Measurements from ENCODE around the gene BTG1. TPM values are rescaled to one million over a fixed set of nuclear protein-coding genes. Genes with fewer than 3 reads are reported as not detected.

BTG1 gene
- total and polyA plus RNA-seq, 2 of the 4 experiments (the other 2 are of a cell fraction): 3.8 to 33.5 TPM

DNA sequence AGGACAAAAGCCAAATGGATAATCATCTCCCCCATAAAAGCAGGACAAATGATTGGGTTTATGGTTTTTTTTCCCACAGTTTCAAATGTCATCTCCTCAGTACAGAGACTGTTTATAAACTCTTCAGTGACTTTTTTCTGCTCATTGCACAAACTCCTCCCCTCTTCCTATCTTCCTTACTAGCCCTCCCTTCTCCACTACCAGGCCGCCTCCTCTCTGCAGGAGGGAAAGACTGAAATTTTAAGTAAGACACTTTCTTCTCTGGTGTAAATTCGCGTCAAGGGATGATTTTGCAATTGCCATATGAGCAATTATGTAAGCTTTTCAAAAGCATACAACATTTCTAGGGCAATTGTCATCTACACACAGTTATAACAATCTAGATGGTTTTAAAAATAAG, 37.0 kb downstream of the BTG1 start:
- Histone ChIP-seq H3K23ac (ENCODE audit: low read depth, low read length) (no peak overlapping the region), H2BK15ac (ENCODE audit: low read depth, low read length) (no peak overlapping the region), H3K9ac (ENCODE audit: low read depth, low read length) (no peak overlapping the region), H3K4me2 (ENCODE audit: low read depth, low read length) (peak overlapping the region; percentile 16; the same call in 1 of the 2 replicates), H3K27me3 (ENCODE audit: control insufficient read depth, insufficient read depth, low read length) (no peaks in the 10 kb centered on the region), H3K4me1 (ENCODE audit: control insufficient read depth, insufficient read depth, low read length) (peaks cover 12% of the 10 kb centered on the region), H4K5ac (ENCODE audit: low read depth, low read length) (no peak overlapping the region), H3K27ac (ENCODE audit: insufficient read depth, low read length) (no peak overlapping the region), H2AK5ac (ENCODE audit: low read depth, low read length) (no peak overlapping the region), H3K14ac (replicated peaks; ENCODE audit: low read depth, low read length) (no peak overlapping the region), H2BK5ac (ENCODE audit: low read depth, low read length, poor library complexity, severe bottlenecking) (no peak overlapping the region), H3K36me3 (ENCODE audit: control insufficient read depth, insufficient read depth, low read length) (no peaks in the 10 kb centered on the region), H3K9me3 (ENCODE audit: control insufficient read depth, insufficient read depth, low read length) (no peaks in the 10 kb centered on the region), H4K91ac (ENCODE audit: insufficient read depth, low read depth, low read length) (no peak overlapping the region), H3K4me3 (ENCODE audit: insufficient read depth, low read depth, low read length) (no peak overlapping the region), H2BK120ac (ENCODE audit: low read depth, low read length) (no peak overlapping the region), H4K20me1 (ENCODE audit: insufficient read depth, low read length) (no peaks in the 10 kb centered on the region), H2AK9ac (replicated peaks; ENCODE audit: low read depth, low read length, poor library complexity) (no peak overlapping the region), H3K79me1 (ENCODE audit: low read depth in 1 of 2, low read length in 2 of 2) (peaks cover 20 to 35% of the 10 kb centered on the region in 2 experiments; a peak in 3 of 4 replicates), H3K18ac (ENCODE audit: low read depth, low read length) (no peak overlapping the region), H3K9me1 (ENCODE audit: insufficient read depth, low read length) (peaks cover 5% of the 10 kb centered on the region; the same call in 1 of the 2 replicates), H3K56ac (ENCODE audit: extremely low read depth, insufficient read depth, low read length) (no peak overlapping the region), H2AFZ (replicated peaks; ENCODE audit: low read length, poor library complexity) (no peak overlapping the region), H2BK20ac (ENCODE audit: low read depth, low read length) (no peak overlapping the region), H3K4ac (ENCODE audit: low read depth, low read length) (no peak overlapping the region), H4K8ac (ENCODE audit: low read depth in 2 of 2, low read length in 2 of 2) (no peak overlapping the region)
- ATAC-seq (ENCODE audit: low read depth) (peak; percentile 99), DNase-seq (peak; percentile 78)
- no CpG with 5 or more reads among the region's 3 CpGs for WGBS, 2 experiments (ENCODE audit: extremely low coverage in 2 of 2, insufficient read length in 1 of 2)
- POLR2A ChIA-PET (ENCODE audit: unreplicated experiment): no interaction called here
- intact Hi-C loops (cut with micrococcal nuclease): no loop called here
- CTCF ChIA-PET: interaction anchor here (0.6 kb wide), 1 partner anchor 15 kb away, joined by 4 read pairs; no protein-coding TSS in a partner anchor
- dilution Hi-C loops (cut with HindIII; ENCODE audit: low sequenced_read_pairs, unreplicated experiment): no loop called here
- in situ Hi-C loops (cut with MboI; ENCODE audit: low sequenced_read_pairs): no loop called here
- no TSS peak for BruUV-seq (replicated peaks)
- no peak for TF ChIP-seq MAFK (IDR thresholded peaks at IDR 0.05; ENCODE audit: low read depth, low read length)
- no peak for TF ChIP-seq POLR2A (IDR thresholded peaks at IDR 0.05; ENCODE audit: low read depth, low read length)
- TF ChIP-seq, protein P1, sequence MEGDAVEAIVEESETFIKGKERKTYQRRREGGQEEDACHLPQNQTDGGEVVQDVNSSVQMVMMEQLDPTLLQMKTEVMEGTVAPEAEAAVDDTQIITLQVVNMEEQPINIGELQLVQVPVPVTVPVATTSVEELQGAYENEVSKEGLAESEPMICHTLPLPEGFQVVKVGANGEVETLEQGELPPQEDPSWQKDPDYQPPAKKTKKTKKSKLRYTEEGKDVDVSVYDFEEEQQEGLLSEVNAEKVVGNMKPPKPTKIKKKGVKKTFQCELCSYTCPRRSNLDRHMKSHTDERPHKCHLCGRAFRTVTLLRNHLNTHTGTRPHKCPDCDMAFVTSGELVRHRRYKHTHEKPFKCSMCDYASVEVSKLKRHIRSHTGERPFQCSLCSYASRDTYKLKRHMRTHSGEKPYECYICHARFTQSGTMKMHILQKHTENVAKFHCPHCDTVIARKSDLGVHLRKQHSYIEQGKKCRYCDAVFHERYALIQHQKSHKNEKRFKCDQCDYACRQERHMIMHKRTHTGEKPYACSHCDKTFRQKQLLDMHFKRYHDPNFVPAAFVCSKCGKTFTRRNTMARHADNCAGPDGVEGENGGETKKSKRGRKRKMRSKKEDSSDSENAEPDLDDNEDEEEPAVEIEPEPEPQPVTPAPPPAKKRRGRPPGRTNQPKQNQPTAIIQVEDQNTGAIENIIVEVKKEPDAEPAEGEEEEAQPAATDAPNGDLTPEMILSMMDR (conservative IDR thresholded peaks at IDR 0.05; ENCODE audit: low read depth, low read length): no peak
- TF ChIP-seq NFE2L2 (IDR thresholded peaks at IDR 0.05; ENCODE audit: low read depth, low read length): no peak
- TF ChIP-seq CEBPB (IDR thresholded peaks at IDR 0.05; ENCODE audit: low read depth, low read length): peak; percentile 63
- TF ChIP-seq RFX5 (IDR thresholded peaks at IDR 0.05; ENCODE audit: low read depth, low read length): no peak
- TF ChIP-seq MAZ (IDR thresholded peaks at IDR 0.05; ENCODE audit: borderline replicate concordance, low read depth, low read length): no peak
